HG02870 (cell line): ENCODE data around the gene CERKL.
"Not testable (repeated sequence)": the region's sequence is repeated elsewhere in the genome, so short reads cannot be mapped to it uniquely, and the experiment has no call there.

Experiments
- ATAC-seq: cut with Tn5 transposase; IDR thresholded peaks from one replicate; pipeline ENCODE4 v1.9.1; 2021; ENCODE audit warnings: mild to moderate bottlenecking, moderate library complexity; ENCODE audit not compliant: unreplicated experiment

Gene CERKL, protein sequence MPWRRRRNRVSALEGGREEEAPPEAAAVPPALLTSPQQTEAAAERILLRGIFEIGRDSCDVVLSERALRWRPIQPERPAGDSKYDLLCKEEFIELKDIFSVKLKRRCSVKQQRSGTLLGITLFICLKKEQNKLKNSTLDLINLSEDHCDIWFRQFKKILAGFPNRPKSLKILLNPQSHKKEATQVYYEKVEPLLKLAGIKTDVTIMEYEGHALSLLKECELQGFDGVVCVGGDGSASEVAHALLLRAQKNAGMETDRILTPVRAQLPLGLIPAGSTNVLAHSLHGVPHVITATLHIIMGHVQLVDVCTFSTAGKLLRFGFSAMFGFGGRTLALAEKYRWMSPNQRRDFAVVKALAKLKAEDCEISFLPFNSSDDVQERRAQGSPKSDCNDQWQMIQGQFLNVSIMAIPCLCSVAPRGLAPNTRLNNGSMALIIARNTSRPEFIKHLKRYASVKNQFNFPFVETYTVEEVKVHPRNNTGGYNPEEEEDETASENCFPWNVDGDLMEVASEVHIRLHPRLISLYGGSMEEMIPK

DNA sequence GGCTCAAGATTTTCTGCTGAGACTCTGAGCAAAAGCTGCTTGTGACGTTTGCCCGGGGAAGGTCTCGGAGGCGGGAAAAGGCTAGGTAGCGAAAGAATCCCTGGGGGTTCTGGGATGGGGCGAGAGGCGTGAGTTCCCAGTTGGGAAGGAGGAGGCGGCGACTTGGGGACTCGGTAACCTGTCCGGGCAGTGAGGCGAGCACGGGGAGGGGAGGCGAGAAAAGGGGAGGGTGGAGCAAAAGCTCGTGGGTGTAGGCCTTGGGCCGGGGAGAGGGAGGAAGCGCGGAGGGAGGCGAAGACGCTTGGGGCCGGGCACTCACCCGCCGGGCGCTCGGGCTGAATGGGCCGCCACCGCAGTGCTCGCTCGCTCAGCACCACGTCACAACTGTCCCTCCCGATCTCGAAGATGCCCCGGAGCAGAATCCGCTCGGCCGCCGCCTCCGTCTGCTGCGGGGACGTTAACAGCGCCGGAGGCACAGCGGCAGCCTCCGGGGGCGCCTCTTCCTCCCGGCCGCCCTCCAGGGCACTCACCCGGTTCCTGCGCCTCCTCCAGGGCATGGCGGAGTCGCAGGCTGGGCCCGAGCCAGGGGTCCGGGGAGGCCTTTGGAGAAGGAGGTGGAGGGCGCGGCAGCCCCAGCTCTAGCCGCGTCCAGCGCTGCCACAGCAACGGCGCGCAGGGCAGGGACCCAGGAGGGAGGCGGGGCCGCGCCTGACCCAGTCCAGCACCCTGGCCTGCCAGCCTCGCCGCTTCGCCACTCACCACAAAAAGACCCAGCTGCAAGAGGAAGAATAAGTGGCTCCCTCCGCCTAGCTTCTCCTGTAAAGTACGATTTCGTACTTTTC lies at the start of gene CERKL:
CERKL (minus strand) TSS at position 656 of the 842 bp plus-strand sequence; CDS start at position 557, 99 bp downstream.
- peak; percentile 88 for ATAC-seq

DNA sequence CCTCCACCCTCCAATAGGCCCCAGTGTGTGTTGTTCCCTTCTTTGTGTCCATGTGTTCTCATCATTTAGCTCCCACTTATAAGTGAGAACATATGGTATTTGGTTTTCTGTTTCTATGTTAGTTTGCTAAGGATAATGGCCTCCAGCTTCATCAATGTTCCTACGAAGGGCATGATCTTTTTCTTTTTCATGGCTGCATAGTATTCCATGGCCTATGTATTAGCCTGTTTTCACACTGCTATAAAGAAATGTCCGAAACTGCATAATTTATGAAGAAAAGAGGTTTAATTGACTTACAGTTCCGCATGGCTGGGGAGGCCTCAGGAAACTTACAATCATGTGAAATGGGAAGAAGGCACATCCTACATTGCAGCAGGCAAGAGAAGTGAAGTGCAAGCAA lies 45.6 kb upstream of the CERKL start:
- not testable (repeated sequence) for ATAC-seq

DNA sequence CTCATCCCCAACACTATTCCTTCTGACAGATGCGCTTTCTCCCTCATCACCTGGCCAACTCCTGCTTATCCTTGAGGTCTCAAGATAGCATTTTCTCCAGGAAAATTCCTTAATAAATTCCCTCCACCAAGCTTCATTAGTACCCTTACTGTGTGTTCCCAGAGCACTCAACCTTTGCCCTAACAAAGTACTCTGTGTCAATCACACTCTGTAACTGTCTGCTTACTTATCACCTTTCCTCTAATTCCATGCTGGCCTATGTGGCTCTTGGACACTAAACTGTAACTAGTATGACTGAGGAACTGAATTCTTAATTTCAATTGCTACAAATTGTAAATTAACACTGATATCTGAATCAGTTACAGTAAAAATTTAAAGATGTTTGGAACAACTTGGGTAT lies 41.3 kb upstream of the CERKL start:
- ATAC-seq = no peak

DNA sequence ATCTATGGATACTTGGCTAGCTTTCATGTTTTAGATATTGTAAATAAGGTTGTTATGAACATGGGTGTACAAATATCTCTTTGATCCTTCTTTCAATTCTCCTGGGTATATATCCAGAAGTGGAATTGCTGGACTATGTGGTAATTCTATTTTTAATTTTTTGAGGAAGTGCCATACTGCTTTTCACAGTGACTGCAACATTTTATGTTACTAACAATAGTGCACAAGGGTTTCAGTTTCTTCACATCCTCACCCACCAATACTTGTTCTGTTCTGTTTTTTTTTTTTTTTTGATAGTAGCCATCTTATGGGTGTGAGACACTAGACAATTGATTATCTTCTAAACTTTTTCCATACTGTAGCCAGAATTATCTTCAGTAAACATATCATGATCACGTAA lies 40.7 kb upstream of the CERKL start:
- no peak for ATAC-seq

DNA sequence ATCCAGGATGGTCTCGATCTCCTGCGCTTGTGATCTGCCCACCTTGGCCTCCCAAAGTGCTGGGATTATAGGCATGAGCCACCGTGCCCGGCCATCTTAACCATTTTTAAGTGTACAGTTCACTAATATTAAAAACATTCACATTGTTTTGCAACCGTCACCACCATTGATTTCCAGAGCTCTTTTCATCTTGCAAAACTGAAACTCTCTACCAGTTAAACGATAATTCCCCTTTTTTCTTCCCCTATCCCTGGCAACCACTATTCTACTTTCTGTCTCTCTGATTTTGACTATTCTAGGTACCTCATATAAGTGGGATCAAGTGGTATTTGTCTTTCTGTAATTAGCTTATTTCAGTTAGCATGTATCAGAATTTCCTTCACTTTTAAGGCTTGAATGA lies 40.2 kb upstream of the CERKL start:
- no peak for ATAC-seq

DNA sequence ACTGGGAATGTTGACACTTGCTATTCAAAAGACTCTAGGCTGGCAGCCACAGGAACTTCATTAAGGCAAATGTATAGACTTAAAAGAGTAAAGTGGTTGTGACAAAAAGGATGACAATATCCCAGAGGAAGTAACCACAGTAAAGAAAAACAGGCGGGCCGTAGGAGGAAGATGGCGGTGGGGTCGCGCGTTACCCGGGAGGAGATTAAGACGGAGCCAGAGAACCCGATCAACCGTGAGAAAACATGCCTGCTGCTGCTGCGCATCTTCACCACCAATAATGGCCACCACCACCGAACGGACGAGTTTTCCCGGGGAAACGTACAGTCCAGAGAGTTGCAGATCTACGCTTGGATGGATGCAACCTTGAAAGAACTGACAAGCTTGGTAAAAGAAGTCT lies 37.4 kb upstream of the CERKL start:
- no peak for ATAC-seq

DNA sequence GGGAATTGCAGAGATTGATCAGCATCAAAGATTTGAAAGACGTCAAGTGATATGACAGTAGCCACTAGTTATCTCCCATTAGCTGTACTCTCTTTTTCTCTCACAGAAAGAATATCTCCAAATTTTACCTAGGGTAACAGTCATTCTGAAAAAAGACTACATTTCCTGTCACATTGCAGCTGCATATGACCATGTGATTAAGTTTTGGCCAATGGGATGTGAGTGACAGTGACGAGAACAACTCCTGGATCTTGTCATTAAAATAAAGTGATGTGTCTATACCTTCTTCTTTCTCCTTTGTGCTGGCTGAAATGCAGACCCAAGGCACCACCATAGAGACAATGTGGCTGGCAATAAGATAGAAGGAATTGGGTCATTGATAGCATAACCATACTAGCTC lies 34.0 kb upstream of the CERKL start:
- ATAC-seq = no peak

DNA sequence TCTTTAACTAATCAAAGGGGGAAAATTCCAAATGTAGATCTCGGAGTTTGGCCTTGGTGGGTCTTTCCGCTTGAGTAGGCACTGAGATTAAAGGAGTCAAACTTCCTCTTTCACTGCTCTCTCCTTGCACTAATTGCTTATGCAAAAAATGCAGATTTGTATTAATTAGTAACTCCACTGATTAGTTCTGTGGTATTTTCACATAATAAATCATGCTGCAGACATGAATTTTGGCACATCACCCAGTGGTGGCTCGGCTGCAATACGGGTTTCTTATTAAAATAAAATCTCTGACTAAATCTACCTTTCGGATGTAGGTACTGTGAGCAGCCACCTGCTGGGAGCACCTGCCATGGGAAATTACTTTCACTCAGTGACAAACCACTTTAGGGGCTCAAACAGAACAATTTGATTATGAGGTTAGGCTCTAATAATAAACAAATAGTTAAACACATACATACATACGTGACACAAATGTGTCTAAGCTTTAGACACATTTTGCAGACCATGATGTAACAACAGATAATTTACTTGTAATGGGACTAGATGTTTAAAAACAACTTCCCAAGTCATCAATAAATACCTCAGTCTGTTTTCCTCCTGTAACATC lies 29.8 kb upstream of the CERKL start:
- ATAC-seq = no peak

DNA sequence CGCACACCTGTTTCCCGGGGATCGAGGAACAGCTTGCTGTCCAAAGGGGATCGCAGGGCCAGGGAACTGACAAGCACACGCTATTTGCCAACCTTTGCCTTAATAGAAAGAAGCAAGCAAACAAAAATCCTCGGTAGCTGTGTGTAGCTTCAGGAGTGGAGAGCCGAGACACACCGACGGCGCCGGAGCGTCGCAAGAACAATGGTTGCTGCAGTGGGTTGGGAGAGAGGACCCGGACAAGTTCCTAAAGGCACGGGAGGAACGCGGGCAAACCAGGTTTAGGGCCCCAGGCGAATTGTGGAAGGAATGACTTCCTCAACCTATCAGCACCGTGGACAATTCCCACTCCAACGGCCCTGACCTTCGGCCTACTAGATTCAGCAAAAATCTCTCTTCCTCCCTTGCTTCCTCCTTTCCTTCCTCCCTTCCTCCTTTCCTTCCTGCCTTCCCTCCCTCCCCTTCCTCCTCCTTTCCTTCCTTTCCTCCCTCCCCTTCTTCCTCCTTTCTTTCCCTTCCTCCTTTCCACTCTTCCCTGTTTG lies 28.3 kb upstream of the CERKL start:
- ATAC-seq = no peak

DNA sequence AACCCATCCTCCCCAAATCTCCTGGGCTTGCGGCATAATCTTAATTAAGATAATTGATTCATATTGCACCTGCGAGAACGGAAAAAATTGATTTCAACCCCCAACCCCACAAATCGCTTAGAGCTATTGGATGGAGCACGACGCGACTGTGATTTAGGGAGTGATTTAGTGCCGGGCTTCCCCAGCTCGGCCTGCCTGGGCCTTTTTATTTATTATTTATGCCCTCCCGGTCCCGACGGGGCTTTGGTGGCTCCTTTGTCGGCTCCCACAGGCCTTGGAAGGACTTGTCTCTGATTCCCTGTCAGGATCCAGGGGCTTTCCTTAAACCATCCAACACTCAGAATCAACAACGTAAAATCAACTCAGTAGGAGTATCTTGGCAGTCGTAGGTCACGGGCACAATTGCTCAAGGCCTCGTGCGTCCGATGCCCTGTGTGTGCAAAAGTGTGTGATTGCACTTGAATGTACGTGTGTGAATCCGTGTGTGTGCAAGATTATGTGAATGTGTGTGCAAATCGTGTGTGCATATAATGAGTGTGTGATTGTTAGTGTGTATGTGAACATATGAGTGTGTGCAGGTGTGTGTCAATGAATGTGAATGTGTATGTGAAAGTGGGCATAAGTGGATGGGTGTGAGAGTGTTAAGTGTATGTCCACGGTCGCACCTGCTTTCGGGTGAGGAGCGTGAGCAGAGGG lies 27.7 kb upstream of the CERKL start:
- ATAC-seq = no peak

DNA sequence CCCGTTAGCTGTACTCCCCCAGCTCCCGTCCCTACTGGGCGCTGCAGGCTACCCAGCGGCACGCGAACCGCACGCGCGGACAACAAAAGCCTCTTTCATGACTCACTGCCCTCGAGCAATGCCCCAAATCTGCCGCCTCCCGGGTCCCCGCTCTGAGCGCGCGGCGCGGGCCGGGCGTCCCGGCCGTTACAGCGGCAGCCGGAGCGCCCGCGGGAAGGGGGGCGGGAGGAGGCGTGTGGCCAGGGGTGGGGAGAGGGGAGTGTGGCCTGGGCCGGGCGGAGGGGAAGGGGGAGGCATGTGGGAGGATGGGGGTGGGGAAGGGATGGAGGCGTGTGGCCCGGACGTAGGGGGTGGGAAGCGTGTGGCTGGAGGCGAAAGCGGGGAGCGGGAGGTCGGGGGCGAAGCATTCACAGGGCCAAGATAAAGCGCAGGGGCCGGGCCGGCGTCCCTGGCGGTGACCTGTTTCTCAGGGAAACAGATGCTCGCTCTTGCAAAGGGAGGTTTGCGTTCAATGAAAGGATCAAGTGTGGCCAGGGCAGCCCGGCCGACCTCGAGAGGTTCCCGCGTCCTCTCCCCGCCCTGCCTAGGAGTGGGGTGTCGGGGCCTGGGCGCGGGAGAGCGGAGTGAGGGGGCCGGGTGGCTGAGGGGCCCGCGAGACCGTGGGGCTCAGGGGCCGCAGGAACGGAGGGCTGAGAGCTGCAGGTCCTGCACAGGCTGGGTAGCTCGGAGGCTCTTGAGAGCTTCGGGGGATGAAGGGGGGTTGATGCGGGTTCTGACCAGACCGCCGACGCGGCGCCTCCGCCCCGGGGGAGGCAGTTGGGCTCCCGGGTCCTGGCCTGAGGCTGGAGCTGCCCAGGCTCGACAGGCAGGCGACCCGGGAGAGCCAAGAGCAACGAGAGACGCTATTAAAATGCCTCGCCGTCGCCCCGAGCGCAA lies 26.9 kb upstream of the CERKL start:
- no peak for ATAC-seq

DNA sequence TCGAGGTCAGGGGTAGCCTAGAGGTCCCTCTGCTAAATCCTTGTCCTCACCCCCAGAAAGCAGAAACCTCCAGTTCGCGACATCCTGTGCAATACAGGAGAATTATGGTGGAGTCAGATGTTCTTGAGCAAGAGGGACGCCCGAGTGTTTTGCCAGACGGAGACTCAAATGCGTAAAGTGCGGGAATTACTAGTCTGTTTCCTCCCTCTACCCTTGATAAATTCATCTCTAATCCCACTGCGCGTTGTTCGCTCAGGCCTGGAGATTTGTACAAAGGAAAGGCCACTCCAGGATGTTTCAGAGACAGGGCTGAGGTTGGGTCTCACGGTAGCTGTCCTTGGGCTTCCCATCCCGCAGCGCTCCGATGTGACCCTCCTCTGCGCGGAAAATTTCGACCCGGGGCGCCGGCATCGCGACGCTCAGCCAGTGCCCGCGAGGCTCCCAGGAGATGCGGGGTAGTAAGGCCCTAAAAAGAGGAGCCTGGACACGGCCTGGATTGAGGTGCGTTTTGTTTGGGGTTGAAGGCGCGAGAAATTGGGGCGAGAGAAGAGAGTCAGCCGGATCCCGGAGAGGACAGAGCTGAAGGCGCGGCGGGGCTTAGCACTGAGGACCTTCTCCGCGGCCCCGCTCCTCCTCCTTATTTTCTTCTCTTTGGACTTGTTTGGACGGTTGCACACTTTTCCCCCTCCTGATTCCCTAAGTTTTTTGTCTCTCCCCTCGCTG lies 26.1 kb upstream of the CERKL start:
- ATAC-seq = no peak

DNA sequence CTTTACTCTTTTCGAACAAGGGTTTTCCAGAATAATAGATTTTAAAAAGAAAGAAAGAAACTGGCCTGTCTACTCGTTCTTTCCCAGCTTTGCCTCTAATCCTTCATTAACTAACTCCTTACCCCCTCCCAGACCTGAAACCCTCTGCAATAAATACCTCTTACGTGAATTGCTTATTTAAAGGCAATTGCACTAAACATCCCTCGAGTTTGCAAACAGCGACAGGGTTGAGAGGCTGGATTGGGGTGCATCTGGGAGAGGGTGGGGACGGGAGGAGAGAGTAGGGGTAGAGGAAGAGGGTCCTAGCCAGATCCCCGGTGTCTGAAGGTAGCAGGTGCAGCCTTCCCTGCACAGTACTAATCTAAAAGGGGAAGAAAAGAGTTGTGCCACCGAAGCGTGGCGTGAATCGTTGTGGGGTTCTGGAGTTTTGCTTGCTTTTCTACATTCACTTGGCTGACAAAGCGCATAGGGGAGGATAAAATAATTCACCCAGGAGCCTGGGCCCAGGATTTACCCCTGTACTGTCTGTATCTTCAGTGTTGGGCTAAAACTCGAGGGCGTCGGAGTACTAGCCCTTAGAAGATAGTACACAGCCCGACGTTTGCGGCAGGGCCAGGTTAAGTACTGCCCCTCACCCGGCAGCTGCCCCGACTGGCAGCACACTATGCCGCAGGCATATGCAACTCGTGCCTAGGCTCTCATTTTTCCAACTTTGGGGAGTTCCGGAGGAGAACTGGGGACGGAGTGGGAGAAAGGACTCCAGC lies 25.3 kb upstream of the CERKL start:
- ATAC-seq = no peak

DNA sequence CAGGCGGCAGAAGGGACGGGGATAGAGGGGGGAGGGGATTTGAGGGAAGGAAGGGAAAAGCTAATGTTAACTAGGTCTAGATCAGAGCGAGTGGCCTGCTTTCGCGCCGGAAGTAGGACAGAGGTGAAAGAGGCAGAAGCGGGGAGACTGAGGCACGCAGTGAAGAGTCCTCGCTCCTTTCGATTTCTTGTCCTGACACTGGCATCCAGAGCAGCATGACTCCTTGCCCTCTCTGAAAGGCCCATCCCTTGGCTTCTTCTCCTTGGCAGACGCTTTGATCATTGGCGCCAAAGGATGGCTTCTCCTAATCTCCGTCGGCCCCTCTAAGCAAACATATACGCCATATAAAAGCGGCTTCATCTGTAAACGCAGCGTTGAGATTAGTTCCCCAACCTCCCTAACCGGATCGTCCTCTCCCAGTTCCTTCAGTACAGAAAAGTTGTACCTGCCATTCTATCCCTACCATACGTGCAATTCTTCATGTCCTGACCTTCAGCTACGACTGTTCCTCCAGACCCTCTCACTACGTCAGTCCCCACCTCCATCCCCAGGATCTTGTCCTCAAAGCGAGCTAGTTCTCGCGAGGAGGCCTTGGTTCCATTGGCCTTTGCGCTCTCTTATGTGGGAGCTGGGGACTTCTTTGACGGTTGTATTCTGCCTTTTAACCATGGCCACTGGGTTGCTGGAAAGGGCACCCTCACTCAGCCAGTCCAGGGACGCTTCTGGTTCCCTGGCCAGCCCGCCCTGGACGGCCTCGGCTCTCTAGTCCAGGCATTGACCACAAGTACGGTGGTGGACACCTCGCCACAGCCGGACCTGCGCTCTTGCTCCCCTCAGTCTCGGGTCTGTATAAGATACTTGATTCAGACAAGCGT lies 24.3 kb upstream of the CERKL start:
- ATAC-seq = no peak

DNA sequence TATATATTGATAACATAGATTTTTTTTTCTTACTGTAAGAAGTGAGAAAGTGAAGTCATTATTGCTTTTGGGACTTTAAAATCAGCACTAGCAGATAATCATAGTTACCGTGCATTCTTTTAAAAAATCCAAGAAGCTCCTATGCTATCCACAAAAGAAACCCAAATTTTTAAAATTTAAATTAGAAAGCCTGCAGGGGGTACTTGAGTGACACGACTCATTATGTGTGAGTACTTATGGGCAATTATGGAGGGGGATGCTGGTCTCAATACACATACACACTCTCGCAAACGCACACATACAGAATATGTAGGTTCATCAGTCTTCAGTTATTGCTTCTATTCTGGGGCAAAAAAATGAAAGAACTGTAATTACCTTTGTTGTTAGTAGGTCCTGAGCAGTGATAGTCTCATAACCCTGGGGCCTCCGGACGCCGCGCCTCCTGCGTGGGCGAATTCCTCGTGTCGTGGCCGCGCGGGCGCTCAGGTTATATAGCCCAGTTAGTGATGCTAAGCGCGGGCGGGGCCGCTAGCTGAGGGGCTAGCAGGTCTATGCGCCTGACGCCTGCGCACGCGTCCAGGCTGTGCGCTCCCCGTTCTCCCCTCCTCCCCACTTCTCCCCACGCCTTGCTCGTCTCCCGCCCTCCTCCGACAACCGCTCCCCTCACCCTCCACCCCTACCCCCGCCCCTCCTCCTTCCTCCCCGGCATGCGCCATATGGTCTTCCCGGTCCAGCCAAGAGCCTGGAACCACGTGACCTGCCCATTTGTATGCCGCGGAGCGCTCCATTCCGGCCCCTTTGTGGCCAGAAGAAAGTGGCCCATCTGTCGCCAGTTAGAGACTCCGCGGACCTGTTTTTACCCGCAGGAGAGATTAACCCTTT lies 23.4 kb upstream of the CERKL start, which contains the start of gene NEUROD1:
NEUROD1 (minus strand) TSS at position 463 of the 882 bp plus-strand sequence. CDS start 1,657 bp downstream, outside the sequence.
- ATAC-seq = no peak

DNA sequence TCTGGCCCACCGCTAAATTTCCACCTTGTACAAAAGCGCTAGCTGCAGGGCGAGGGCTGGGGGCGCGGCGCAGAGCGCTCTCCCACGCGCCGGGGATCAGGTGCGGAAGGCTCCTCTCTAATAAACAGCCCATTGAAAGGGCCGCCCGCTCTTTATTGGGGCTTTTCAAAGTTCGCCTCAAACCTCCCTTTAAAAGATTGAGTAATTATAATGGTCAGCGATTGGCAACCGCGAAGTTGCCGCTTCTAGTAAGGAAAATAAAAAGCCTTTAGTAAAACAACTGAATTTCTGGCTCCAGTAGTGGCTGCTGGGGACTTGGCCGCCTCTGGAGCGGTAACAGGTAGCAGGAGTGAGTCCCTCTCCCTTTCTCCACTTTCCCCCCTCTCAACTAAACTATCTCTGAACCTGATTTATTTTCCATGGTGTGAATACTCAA lies 22.7 kb upstream of the CERKL start:
- ATAC-seq = no peak
